HG03135 (cell line): ENCODE results near the gene MIPEP.
"Not testable (repeated sequence)": the region's sequence is repeated elsewhere in the genome, so short reads cannot be mapped to it uniquely, and the experiment has no call there.

ENCODE experiments used
- ATAC-seq: cut with Tn5 transposase; IDR thresholded peaks from one replicate; pipeline ENCODE4 v1.9.1; 2021; ENCODE audit warnings: mild to moderate bottlenecking, moderate library complexity; ENCODE audit not compliant: unreplicated experiment

MIPEP gene

GRCh38 chr13:23778002-23778652 lies 111.1 kb downstream of the MIPEP start:
- no peak for ATAC-seq

- peak; percentile 34 for ATAC-seq
Observed at GRCh38 chr13:23777575-23777870, 111.7 kb downstream of the MIPEP start.

- ATAC-seq = peak; percentile 94
Observed at GRCh38 chr13:23776698-23777574, 112.3 kb downstream of the MIPEP start.

DNA sequence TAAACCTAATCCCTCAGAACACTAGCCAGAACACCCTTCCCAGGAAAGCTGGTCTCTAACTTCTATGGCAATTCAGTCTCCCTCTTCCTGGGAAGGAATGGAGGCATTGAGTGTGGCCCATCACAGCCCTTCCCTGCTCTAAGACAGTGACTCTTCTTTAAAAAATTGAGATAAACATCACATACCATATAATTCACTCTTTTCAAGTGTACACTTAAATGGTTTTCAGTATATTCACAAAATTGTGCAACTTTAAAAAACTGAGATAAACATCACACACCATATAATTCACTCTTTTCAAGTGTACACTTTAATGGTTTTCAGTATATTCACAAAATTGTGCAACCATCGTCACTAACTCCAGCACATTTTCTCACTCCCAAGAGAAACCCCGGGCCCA lies 116.5 kb downstream of the MIPEP start:
- ATAC-seq = no peak

DNA sequence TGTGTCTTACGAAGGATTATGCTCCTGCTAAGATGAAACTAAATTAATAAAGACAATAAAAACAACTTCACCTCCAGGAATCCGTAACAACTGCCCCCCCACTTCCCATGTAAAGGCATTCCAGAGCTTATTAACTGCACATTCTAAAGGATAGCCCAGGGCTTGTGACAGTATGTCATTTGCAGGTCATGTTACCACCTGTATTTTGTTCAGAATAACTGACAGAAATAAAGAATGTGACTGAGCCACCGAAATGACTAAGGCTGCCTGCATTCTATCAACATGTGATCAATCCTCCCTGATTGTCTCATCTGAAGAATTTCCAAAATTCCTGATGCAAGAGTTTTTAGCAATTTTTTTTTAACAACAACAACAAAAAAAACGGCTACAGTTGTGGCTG lies 117.2 kb downstream of the MIPEP start:
- ATAC-seq = no peak

GRCh38 chr13:23771552-23771951 lies 117.6 kb downstream of the MIPEP start:
- peak; percentile 92 for ATAC-seq

DNA sequence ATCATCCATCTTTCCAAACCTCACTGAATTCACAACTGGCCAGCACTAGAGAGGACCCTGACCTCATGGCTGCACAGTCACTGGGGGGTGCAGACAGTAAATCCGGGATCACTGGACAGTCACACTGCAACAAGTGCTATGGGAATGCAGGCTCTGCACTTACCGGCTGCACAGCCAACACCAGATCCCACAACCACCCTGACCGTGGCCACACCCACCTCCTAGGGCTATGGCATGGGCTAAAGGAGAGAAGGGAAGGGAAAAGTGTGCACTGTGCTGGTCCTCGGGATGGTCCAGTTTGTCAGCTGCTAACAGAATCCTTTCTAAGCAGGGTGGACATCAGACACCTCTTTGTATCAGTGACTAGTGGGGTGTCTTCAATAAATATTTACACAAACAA lies 118.2 kb downstream of the MIPEP start:
- ATAC-seq = no peak

DNA sequence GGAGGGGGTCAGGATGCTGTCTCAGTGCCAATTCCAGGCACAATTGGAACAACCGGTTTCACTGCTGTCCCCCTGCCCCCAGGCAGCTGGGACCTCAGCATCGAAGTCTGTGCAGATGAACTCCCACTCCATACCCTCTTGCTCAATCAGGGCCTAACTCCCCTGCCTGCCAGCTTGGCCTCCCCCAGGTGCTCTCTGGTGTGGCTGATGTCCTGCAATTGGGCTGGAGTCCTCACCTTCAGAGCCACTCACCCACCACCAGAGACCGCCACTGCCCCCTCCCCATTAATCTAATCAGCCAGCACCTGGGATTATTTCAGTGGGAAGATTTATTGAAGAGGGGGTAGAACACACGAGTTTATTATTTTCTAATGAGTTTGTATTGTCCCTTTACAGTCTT lies 118.8 kb downstream of the MIPEP start:
- ATAC-seq = no peak

GRCh38 chr13:23769401-23769800 lies 119.8 kb downstream of the MIPEP start:
- no peak for ATAC-seq

DNA sequence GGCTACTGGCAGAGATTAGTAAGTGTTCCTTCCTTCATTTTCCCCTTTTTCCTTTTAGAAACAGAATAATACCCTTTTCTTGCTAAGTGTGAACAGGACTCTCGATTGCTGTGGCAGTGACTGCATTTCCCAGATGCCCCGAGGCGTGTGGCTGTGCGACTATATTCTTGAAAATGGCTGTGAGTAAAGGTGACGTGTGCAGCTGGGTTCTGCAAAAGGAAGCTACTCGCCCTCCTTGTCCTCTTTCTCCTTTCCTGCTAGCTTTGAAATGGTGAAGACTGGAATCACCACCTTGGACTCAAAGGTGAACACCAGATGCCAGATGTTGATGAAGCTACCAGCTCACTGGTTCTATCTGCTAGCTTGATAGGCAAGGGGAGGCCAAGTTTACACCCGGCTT lies 121.4 kb downstream of the MIPEP start:
- ATAC-seq = no peak

DNA sequence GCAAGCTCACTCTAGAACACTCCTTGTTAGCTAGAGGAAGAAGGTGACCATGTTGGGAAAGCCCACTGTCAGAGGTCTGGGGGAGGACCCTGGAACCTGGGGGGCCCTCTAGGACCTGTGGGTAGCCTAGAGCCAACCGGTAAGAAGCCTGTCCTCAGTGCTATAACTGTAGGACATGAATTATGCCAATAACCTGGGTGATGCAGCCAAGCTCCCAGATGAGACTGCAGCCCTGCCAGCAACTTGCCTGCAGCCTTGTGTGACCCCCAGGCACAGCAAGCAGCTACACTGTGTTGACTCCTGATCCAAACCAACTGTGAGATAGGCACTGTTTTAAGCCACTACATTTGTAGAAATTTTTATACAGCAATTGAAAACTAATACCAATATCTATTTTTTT lies 122.3 kb downstream of the MIPEP start:
- ATAC-seq = no peak

DNA sequence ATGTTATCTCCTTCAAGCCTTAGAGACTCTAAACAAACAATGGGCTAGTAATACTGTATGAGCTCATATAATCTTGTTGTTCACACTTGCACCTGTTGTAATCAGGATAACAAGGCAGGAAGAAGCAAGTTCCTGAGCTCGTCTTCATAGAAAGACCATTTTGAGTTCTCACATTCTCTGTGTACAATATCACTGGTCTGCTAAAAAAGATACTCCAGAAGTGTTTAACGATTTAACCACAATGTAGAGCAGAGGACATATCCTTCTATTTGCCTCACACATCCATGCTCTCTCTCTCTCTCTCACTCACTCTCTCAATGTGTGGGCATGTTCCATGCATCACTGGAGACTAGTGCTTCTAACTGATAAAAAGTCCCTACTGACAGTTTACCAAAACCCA lies 122.9 kb downstream of the MIPEP start:
- ATAC-seq = no peak

DNA sequence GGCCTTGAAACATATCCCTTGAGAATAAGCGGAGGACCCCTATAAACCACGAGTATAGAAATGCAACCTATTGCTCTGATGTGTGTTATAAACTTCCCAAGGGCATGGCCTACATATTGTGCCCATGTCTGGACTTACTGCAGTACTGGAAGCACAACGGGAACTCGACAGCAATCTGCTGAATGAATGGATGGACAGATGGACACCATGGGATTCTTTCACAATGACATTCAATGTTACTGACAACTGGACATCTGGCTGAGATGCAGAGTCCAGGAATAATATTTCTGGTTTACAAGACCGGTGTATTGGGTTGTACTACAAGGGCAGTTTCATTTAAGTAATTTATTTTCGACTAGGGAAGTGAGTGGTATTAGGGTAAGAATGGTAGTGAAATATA lies 123.7 kb downstream of the MIPEP start:
- ATAC-seq = no peak

DNA sequence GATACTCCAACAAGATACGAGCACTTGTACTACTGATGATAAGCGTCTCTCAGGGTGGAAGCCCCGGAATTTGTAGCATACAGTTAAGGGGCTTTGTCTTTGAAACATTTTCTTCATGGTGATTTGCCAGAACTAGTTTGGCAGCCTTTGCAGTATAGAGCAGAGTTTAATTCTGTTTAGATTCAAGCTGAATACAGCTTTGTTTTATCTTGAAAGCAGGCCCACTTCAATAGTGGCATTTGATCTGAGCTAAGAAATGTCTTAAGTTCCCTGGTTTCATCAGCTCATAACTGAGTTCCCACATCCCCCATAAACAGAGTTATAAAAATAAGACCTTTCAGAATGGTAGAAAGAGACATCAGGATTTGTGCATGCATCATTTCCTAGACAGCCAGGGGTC lies 125.9 kb downstream of the MIPEP start:
- ATAC-seq = no peak

GRCh38 chr13:23761760-23762159 lies 127.4 kb downstream of the MIPEP start:
- ATAC-seq = not testable (repeated sequence)

- no peak for ATAC-seq
Observed at GRCh38 chr13:23760000-23760399, 129.2 kb downstream of the MIPEP start.

DNA sequence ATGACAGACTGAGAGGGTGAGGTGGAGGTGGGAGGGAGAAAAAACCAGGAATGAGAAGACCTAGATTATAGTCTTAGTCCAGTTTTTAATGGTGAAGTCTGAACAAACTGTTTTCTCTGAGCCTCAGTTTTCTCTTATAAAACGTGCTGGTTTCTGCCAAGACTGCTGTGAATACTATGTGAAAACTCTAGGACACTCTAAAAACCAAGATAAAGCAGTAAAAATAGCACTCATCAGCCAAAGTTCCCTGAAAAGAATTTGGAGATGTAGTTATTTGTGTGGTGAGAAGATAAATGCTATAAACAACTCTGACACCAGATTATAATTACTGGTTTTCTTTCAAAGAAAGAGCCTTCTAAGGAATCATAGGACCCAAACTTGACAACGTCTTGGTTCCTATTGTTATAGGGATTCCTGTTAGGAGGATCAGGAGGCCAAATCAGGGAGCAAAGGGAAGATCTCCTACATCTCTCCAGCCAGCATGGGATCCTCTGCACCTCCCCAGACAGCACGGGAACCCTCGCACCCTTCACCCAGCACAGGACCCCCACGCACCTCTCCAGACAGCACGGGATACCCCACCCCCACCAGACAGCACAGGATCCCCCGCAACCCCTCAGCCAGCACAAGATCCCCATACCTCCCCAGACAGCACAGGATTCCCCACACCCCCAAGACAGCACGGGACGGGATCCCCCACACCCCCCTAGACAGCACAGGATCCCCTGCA lies 130.2 kb downstream of the MIPEP start:
- ATAC-seq = no peak

- no peak for ATAC-seq
Observed at GRCh38 chr13:23754997-23755396, 134.2 kb downstream of the MIPEP start.

DNA sequence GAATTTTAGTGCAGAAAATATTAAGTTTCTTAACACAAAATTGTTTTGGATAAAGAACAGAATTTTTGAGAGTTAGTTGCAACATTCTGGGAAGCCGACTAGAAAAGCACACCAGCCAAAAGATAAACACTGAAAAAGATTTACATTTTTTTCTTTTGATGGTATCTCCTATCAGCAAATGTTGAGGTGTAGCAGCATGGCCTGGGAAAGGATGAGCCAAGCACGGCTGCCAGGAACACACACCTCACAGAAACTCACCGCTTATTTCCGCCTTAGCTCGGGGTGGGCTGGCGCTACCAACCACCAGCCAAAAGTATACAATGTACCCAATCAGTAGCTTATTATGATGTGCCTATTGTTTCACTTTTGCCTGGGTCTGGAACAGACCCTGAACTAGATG lies 134.7 kb downstream of the MIPEP start:
- ATAC-seq = no peak

DNA sequence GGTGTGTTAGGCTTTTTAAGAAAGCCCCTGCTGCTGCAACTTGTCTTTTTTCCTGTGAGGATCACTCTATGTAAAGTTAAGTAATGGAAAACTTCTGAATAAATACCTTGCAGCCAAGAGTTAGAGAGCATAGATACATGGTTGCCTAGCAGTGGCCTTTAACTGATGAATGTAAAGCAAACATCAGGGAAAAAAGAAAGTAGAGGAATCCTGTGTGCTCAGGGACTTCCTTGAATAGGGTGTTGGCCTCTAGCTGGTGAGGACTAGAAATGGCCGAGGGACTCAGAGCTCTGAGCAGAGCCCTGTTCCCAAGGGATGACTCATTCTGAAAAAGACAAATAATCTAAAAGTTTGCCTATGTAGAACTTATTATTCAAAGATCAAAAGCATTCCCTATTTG lies 135.7 kb downstream of the MIPEP start:
- ATAC-seq = no peak

GRCh38 chr13:23752111-23753001 lies 136.8 kb downstream of the MIPEP start:
- ATAC-seq = peak; percentile 76
